A549 treated with Mapracorat at 1 μM for 4 hours (cell line): Measurements from ENCODE around the gene USP10. TPM values are rescaled to one million over a fixed set of nuclear protein-coding genes. Genes with fewer than 3 reads are reported as not detected.

Experiments
- total RNA-seq: library from RNA; stranded (reverse); fragments of 200-300 nt; extraction: Qiagen RNA extraction; gene quantifications from 5 replicates; pipeline ENCODE4 v1.2.3, GENCODE V29; 2022

Gene USP10, protein sequence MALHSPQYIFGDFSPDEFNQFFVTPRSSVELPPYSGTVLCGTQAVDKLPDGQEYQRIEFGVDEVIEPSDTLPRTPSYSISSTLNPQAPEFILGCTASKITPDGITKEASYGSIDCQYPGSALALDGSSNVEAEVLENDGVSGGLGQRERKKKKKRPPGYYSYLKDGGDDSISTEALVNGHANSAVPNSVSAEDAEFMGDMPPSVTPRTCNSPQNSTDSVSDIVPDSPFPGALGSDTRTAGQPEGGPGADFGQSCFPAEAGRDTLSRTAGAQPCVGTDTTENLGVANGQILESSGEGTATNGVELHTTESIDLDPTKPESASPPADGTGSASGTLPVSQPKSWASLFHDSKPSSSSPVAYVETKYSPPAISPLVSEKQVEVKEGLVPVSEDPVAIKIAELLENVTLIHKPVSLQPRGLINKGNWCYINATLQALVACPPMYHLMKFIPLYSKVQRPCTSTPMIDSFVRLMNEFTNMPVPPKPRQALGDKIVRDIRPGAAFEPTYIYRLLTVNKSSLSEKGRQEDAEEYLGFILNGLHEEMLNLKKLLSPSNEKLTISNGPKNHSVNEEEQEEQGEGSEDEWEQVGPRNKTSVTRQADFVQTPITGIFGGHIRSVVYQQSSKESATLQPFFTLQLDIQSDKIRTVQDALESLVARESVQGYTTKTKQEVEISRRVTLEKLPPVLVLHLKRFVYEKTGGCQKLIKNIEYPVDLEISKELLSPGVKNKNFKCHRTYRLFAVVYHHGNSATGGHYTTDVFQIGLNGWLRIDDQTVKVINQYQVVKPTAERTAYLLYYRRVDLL
- total RNA-seq, result 67.9 to 83.2 TPM (median 76.0 TPM) in 5 replicates

GRCh38 chr16:84699712-84700445 is at the start of gene USP10:
USP10 (plus strand) TSS chr16:84700000; CDS start chr16:84700091, 91 bp downstream.

DNA sequence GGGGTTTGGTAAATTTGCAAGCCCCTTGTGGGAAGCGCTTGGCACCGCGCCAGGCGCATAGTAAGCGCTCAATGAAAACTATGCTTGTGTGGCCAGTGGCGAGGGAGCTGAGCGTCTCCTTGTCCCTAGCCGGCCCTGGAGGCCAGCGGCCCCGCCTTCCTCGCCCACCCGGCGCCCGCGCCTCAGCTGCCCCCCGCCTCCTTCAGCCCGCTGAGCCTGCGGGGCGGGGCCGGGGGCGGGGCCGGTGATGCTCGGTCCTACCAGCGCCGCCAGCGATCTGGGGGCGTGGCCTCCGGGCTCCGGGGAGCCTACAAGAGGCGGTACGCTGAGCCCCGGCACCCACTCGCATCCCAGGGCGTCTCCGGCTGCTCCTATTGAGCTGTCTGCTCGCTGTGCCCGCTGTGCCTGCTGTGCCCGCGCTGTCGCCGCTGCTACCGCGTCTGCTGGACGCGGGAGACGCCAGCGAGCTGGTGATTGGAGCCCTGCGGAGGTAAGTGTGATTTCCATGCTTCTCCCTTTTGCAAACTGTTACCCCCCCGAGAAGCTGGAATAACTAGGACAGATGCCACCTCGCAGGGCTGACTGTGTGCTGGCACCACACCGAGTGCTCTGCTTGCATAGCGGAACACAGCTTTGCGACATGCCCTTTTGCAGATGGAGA is 120.0 kb downstream of the USP10 start, which contains the start of gene CRISPLD2:
Gene CRISPLD2, plus strand, starts transcription at position 342 of the 661 bp plus-strand sequence. CDS start 18,511 bp downstream, outside the sequence.

Other genes starting within 250 kb of the USP10 start
- 45.4 to 56.3 TPM (median 52.1 TPM) in 5 replicates for gene MEAK7, start 195.3 kb upstream of the USP10 start, total RNA-seq
- gene COTL1, start 81.9 kb upstream of the USP10 start, total RNA-seq, result 419 to 556 TPM (median 503 TPM) in 5 replicates
- gene KLHL36, start 51.5 kb upstream of the USP10 start, total RNA-seq, result 18.4 to 26.1 TPM (median 23.2 TPM) in 5 replicates
- 2.8 to 3.5 TPM (median 3.0 TPM) in 5 replicates for gene CRISPLD2, start 120.0 kb downstream of the USP10 start, total RNA-seq